GM18498 (cell line): ENCODE data around the gene TOP2A.
"Not testable (repeated sequence)": the region's sequence is repeated elsewhere in the genome, so short reads cannot be mapped to it uniquely, and the experiment has no call there.

Experiments used
- ATAC-seq: cut with Tn5 transposase; IDR thresholded peaks from one replicate; pipeline ENCODE4 v1.9.1; 2021; ENCODE audit warnings: mild to moderate bottlenecking, moderate library complexity; ENCODE audit not compliant: unreplicated experiment

Gene TOP2A

DNA sequence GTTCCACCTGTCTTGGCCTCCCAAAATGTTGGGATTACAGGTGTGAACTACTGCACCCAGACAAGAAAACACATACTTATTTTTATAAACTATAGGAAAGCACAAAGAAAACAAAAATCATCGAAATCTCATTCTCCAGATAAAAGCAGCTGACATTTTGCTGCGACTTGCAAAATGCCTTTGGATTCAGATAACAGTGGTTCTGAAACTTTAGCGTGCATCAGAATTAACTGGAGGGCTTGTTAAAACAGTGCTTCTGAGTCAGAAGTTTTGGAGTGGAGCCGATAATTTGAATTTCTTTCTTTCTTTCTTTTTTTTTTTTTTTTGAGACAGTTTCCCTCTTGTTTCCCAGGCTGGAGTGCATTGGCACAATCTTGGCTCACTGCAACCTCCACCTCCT lies 35.4 kb downstream of the TOP2A start:
- no peak for ATAC-seq

DNA sequence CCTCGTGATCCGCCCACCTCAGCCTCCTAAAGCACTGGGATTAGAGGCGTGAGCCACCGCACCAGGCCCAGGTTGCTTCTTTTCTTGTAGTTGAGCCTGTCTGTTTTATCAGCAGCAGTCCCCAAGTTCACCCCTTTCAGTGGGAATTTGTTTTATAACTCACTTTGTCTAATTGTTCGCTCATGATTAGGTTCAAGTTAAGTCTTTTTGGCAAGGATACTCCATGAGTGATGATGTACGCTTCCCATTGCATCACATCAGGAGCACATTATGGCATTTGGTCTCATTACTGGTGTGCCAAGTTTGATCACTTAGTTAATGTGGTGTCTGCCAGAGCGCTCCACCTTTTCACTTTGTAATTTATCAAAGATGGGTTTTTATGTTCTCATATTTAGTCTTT lies 38.7 kb downstream of the TOP2A start:
- ATAC-seq: no peak

DNA sequence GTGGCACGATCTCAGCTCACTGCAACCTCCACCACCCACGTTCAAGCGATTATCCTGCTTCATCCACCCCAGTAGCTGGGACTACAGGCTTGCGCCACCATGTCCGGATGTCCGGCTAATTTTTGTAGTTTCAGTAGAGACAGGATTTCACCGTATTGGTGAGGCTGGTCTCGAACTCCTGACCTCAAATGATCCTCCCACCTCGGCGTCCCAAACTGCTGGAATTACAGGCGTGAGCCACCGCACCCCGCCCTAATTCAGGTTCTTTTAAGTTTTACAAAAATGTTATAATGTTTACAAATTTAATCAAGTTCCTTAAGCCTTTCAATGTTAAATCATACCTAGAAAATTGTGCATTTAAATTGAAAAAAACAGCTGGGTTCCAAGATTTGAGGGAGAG lies 39.9 kb downstream of the TOP2A start:
- no peak for ATAC-seq

DNA sequence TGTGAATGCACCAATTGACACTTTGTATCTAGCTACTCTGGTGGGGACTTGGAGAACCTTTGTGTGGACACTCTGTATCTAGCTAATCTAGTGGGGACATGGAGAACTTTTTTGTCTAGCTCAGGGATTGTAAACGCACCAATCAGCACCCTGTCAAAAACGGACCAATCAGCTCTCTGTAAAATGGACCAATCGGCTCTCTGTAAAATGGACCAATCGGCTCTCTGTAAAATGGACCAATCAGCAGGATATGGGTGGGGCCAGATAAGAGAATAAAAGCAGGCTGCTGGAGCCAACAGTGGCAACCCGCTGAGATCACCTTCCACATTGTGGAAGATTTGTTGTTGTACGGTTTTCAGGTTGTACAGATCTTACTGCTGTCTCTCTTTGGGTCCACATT lies 41.2 kb downstream of the TOP2A start:
- ATAC-seq: not testable (repeated sequence)

DNA sequence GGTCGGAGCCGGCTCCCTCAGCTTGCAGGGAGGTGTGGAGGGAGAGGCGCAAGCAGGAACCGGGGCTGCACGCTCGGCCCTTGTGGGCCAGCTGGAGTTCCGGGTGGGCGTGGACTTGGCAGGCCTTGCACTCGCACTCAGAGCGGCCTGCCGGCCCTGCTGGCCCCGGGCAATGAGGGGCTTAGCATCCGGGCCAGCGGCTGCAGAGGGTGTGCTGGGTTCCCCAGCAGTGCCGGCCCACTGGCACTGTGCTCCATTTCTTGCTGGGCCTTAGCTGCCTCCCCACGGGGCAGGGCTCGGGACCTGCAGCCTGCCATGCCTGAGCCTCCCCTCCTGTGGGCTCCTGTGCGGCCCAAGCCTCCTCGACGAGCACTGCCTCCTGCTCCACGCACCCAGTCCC lies 41.9 kb downstream of the TOP2A start:
- ATAC-seq: not testable (repeated sequence)

DNA sequence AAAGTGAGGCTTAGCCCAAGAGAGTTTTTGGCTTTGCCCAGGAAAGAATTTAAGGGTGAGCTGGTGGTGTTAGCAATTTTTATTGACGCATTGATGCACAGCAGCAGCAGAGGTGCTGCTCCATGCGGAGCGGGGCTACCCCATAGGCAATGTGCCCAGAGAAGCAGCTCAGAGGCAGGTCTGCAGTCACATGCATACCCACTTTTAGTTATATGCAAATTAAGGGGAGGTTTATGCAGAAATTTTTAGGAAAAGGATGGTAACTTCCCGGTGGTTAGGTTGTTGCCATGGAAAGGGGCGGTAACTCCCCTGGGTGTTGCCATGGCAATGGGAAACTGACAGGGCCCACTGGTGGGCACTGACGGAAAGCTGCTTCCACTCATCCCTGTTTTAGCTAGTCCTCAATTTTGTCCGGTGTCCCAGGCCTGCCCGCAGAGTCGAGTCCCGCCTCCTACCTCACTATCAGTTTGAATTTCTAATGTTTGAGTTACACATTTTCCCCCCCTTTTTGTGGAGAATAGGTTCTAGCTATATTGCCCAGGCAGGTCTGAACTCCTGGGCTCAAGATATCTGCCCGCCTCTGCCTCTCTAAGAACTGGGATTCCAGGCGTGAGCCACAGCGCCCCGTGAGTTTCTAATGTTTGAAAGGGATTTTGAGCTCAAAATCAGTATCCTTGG lies 42.7 kb downstream of the TOP2A start:
- no peak for ATAC-seq

DNA sequence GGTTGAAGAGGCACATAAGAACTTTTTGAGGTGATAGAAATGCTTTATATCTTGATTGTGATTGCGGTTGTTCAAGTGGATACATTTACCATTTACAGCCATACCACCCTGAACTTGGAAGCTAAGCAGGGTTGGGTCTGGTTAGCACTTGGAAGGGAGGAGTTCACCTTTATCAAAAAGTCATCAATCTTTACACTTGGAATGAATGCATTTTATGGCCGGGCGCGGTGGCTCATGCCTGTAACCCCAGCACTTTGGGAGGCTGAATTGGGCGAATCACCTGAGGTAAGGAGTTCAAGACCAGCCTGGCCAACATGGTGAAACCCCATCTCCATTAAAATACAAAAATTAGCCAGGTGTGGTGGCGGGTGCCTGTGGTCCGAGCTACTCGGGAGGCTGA lies 43.7 kb downstream of the TOP2A start:
- no peak for ATAC-seq

DNA sequence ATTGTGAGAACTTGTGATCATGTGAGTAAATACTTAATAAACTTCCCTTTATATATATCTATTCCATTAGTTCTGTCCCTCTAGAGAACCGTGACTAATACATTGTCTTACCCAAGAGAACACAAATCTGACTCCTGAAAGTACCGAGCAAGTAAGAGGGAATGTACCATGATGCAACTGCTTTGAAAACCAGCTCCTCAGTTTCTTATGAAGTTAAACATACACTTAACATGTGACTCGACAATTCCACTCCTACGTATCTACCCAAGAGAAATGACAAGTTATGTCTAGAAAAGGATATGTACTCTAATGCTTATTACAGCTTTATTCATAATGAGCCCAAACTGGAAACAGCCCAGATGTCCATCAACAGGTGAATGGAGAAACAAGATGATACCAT lies 44.4 kb downstream of the TOP2A start:
- ATAC-seq: no peak

DNA sequence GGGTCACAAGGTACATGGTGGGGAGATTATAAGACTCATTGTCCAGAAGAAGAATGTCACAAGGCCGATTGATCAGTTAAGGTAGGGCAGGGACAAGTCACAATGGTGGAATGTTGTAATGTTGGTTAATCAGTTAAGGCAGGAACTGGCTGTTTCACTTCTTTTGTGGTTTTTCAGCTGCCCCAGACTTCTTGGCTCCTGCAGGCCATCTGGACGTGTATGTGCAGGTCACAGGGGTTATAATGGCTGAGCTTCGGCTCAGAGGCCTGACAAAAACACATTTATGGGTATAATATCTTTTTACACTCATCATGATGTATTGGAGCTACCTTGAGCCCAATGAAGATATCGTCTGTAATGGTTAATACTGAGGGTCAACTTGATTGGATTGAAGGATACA lies 45.1 kb downstream of the TOP2A start:
- ATAC-seq: not testable (repeated sequence)

DNA sequence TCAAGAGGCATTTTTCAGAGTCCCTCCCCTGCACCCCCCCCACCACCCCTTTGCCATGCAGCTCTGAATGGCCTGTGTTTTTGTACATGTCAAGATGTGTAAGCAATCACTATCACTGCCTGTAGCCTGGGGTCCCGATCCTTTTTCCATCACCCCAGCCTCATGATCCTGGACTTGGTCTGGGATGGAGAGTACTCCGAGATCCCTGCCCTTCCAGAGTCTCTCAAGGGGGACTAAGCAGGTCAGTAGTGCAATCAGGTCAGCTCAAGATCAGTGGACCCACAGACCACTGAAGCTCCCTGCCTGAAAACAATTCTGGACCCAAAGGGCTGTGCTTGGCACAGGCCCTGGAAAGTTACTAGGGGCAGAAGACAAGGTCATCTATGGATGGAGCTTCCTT lies 45.7 kb downstream of the TOP2A start:
- ATAC-seq: no peak

DNA sequence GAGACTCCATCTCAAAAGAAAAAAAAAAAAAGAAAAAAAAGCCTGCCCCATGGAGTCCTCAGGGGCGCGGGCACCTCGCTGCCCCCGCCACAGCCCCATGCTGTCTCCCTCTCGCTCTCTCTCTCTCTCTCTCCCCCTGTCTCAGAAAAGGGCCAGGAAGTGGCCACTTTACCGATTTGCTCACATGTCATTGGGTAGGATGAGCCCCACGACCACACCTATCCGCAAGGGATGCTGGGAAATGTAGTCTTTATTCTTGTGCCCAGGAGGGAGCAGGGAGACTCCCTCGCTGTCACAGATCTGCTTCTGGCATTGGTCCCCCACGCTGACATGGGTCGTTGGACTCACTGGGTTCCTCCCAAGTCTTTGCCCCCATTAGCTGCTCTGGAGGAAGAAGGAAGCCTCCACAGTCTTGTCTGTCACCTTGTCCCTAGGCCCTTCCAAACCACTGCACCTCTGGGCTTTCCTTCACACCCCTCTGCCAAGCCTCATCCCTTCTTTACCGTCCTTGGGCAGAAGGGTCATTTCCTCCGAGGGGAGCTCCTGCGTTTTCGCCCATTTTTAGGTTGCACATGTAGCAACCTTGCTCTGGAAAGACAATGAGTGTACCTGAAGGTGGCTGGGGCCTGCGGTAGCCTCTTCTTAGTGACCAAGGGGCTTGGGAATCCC lies 46.3 kb downstream of the TOP2A start:
- no peak for ATAC-seq

DNA sequence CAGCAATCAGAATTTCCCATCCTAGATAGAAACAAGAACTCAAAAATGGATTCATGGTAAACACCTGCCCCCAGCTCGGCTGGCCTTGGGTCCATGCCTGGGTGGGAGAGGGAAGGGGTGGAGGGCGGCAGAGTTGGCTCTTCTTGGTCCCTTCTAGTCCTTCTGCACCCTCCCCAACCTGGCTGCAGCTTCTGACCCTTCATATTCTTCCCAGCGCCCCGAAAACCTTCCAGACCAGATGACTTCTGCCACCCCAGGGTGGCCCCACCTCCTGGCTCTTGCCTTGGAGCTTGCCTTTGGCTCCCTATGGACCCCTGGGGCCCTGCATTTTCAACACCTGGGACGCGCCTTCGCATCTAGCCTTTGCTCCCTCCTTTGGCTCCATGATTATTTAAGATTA lies 47.8 kb downstream of the TOP2A start:
- ATAC-seq: no peak

DNA sequence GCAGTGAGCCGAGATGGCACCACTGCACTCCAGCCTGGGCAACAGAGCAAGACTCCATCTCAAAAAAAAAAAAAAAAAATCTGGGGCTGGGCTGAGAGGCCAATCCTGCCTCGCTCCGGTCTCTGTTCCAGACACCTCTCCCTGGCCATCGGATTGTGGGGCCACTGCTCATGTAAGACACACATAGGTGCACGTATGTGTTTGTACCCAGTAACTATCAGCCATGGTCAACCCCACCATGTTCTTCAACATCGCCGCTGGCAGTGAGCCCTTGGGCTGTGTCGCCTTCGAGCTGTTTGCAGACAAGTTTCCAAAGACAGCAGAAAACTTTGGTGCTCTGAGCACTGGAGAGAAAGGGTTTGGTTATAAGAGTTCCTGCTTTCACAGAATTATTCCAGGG lies 50.0 kb downstream of the TOP2A start:
- not testable (repeated sequence) for ATAC-seq

DNA sequence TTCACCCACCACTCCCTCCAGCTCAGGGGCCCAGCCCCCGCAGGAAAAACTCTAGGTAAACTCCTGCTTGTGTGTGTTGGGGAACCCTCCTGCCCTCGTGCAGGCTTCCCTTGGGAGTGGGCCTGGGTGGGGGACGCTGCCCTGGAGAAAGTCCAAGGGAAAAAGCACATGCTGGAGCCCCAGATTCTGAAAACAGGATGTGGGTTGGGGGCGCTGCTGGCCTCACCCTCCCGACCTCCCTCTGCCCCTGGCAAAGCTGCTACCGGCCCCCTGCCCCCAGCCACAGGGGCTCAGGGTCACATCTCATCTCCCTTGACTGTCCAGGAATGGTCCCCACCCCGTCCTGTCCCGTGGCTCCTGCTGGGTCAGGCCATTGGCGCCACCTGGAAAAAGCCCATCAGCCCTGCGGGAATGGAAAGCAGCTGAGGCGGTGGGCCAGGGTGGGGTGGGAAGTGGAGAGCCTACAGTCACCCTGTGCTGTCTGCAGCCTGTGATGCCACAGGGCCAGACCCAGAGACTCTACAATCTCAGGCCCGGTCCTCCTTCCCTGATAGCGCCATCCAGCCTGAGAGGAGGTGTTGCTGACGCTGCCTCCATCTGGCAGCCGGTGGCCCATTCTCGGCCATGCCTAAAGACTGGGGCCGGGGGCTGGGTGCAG lies 50.7 kb downstream of the TOP2A start:
- ATAC-seq: no peak

DNA sequence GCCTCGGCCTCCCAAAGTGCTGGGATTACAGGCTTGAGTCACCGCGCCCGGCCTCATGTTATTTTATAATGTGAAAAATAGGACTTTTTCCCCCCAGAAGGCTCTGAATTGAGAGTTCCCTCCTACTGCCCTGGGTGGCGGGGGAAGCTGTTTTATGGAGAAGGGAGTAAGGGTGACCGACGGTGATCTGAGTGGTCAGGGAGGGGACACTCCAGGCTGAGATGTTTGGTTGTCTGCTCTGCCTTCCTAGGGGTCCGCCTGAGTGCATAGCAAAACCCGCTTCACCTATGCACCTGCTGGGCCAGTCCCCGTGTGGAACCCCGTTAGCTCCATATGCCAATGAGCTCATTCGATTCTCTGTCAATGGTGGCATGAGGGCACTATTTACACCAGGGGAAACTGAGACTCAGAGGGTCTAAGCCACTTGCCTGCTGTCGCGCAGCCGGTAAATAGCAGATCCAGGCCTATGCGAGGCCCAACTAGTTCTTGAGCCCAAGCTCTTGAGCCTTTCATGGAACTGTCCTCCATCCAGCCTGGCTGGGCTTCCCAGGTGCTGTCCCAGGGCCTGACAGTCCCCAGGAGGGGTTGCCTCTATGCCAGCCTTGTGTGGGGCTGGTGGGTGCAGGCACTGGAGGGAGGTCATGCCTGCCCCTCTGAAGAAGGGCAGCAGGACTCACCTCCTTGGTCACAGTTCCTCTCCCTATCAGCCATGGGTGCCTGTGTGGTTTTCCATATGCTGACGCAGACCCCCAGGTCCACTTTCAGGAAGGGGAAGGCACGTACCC lies 51.4 kb downstream of the TOP2A start:
- ATAC-seq: no peak

DNA sequence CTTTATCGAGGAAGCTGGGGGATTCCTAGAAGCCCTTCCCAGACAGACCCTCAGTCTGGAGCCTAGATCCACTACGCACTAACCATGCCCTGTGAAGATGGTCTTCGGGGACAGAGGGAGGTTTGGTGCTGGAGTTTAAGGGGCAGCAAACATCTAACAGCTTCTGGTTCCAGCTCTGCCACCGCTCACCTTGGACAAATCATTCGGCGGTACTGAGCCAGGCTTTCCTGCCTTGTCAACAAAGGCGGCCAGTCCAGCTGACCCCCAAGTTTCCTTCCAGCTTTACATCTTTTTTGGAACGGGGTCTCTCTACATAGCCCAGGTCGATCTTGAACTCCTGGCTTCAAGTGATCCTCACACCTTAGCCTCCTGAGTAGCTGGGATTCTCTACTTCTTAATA lies 52.8 kb downstream of the TOP2A start:
- no peak for ATAC-seq

DNA sequence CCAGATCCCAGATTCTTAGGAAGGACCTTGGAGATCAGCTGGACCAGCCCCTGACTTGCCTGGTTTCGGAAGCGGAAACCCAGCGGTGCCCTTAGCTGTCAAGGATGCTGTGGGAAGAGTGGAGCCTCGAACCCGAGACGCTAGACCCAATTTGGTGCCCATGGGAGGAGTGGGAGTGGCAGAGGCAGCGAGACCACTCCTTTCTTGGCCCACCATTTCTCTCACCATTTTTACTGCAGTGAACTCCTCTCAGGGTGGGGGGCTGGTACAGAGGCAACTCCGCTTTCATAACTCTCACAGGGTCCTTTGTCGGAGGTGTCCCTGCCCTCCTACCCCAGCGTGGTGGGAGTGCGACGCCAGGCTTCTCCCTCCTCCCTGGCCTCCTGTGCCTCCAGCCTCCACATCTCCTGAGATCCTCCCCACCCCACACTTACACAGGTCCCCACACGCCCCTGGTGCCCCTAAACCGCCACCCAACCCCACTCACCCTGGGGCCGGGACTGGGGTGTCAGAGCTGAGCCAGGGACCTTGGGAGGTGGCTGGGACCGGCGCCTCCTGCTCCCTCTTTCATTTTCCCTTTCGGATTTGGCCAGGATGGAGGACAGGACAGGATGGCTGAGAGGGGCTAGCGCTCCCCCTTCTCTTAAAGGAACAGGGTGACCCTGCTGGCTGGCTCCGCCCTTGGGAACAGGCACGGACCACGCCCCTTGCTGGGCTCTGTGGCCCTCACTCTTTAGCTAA lies 53.4 kb downstream of the TOP2A start, which contains the start of gene GJD3:
Gene GJD3, minus strand, starts transcription at position 617 of the 741 bp plus-strand sequence. CDS start 922 bp downstream, outside the sequence.
- ATAC-seq: no peak

DNA sequence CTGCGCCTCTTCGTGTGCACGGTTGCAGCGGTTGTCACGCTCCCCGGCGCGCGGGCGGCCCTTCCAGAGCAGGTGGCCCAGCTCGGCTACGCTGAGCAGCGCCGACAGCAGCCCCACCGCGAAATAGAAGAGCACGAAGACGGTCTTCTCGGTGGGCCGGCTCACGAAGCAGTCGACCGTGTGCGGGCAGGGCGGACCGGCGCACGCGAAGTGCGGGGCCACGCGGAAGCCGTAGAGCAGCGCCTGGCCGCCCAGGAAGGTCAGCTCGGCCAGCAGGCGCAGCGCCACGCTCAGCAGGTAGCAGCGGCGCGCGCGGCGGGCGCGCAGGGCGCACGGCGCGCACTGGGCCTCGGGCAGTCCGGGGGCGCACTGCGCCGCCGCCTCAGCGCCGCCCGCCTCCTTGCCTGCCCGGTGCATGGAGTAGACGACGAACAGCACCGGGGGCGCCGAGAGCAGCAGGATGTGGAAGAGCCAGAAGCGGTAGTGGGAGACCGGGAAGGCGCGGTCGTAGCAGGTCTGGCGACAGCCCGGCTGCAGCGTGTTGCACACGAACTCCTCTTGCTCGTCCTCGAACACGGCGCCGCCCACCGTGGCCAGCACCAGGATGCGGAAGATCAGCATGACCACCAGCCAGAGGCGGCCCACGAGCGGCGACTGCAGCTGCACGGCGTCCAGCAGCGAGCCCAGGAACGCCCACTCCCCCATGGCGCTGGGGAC lies 54.4 kb downstream of the TOP2A start:
- peak; percentile 22 for ATAC-seq

DNA sequence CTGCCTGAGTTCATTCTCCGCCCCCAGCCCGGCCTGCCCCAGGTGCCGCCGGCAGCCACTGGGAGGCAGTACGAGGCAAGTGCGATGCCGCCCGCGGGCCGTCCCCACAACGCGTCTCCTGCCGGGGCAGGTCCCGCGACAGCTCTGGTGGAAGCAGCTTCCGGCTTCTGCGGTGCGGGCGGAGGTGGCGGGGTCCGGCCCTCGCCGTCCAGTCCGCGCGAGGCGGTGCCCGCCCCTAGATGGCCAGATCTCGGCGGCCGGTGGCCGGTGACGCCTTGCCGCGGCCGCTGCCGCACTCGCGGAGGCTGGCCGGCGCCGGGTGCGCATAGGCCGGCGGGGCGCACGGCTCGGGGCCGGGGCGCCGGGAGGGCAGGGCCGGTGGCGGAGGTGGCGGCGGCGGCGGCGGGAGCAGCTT lies 55.0 kb downstream of the TOP2A start:
- ATAC-seq: peak; percentile 75
